Epithelial cell of proximal tubule (primary cell): Measurements from ENCODE around the gene CNTNAP3. TPM values are rescaled to one million over a fixed set of nuclear protein-coding genes. Genes with fewer than 3 reads are reported as not detected.
"Not testable (repeated sequence)": the region's sequence is repeated elsewhere in the genome, so short reads cannot be mapped to it uniquely, and the experiment has no call there.

ENCODE experiments used
- DNase-seq: peaks from one replicate; pipeline ENCODE4 v3.0.0-alpha.2; 2011; ENCODE audit warnings: low read depth
- H3K4me3 ChIP-seq: 2 replicates; pipeline ENCODE4 v1.5.1; 2011; ENCODE audit warnings: low read depth, mild to moderate bottlenecking, low read length
- CTCF ChIP-seq: conservative IDR thresholded peaks from 2 replicates; pipeline ENCODE4 v1.5.1; 2012; ENCODE audit warnings: low read depth, mild to moderate bottlenecking, low read length
- total RNA-seq: library from RNA; depleted of rRNA; stranded (reverse); fragments of >200 nt; gene quantifications from 2 replicates; pipeline ENCODE4 v1.2.3, GENCODE V29; 2015

CNTNAP3 gene
- total RNA-seq, 1 donor from 2014 or later: 16.6 TPM

GRCh38 chr9:39108145-39108544 is 179.8 kb downstream of the CNTNAP3 start:
- H3K4me3 ChIP-seq: no peak overlapping the region
- no peak for TF ChIP-seq CTCF
- no peak for DNase-seq

GRCh38 chr9:39097208-39097607 is 190.8 kb downstream of the CNTNAP3 start:
- not testable (repeated sequence) for H3K4me3 ChIP-seq, DNase-seq

GRCh38 chr9:39085311-39085710 is 202.7 kb downstream of the CNTNAP3 start:
- DNase-seq, H3K4me3 ChIP-seq: not testable (repeated sequence)

- DNase-seq, H3K4me3 ChIP-seq: not testable (repeated sequence)
These were observed 205.4 kb downstream of the CNTNAP3 start for GRCh38 chr9:39082574-39082973.

- not testable (repeated sequence) for H3K4me3 ChIP-seq, DNase-seq
These were observed 207.9 kb downstream of the CNTNAP3 start for GRCh38 chr9:39080081-39080480.

GRCh38 chr9:39078621-39079256 is 209.2 kb downstream of the CNTNAP3 start:
- H3K4me3 ChIP-seq: peak overlapping the region; percentile 45
- peak; percentile 36 for TF ChIP-seq CTCF
- DNase-seq: not testable (repeated sequence)

GRCh38 chr9:39073537-39073936 is 214.4 kb downstream of the CNTNAP3 start:
- H3K4me3 ChIP-seq, DNase-seq: not testable (repeated sequence)

- not testable (repeated sequence) for H3K4me3 ChIP-seq, DNase-seq
These were observed 220.3 kb downstream of the CNTNAP3 start for GRCh38 chr9:39067683-39068082.

- DNase-seq, H3K4me3 ChIP-seq: not testable (repeated sequence)
These were observed 225.0 kb downstream of the CNTNAP3 start for GRCh38 chr9:39062966-39063365.

- not testable (repeated sequence) for DNase-seq, H3K4me3 ChIP-seq
These were observed 233.5 kb downstream of the CNTNAP3 start for GRCh38 chr9:39054453-39054852.

GRCh38 chr9:39046833-39047232 is 241.1 kb downstream of the CNTNAP3 start:
- not testable (repeated sequence) for DNase-seq, H3K4me3 ChIP-seq

GRCh38 chr9:39042352-39042803 is 245.6 kb downstream of the CNTNAP3 start:
- not testable (repeated sequence) for H3K4me3 ChIP-seq, DNase-seq

GRCh38 chr9:39041774-39042173 is 246.2 kb downstream of the CNTNAP3 start:
- not testable (repeated sequence) for H3K4me3 ChIP-seq, DNase-seq

- not testable (repeated sequence) for DNase-seq, H3K4me3 ChIP-seq
These were observed 248.8 kb downstream of the CNTNAP3 start for GRCh38 chr9:39039148-39039547.

- not testable (repeated sequence) for H3K4me3 ChIP-seq, DNase-seq
These were observed 249.7 kb downstream of the CNTNAP3 start for GRCh38 chr9:39038221-39038620.

GRCh38 chr9:39033849-39034248 is 254.1 kb downstream of the CNTNAP3 start:
- DNase-seq, H3K4me3 ChIP-seq: not testable (repeated sequence)

- not testable (repeated sequence) for H3K4me3 ChIP-seq
- peak; percentile 52 for DNase-seq
These were observed 257.6 kb downstream of the CNTNAP3 start for GRCh38 chr9:39030204-39031019.
